B cell (primary cell): Measurements from ENCODE around the gene SLC25A13. TPM values are rescaled to one million over a fixed set of nuclear protein-coding genes. Genes with fewer than 3 reads are reported as not detected.

Experiments used
- ATAC-seq: fragments of 200-7000 bp; cut with Tn5 transposase; one replicate; pipeline ENCODE4 v1.10.0; 2021; ENCODE audit warnings: low read depth, mild to moderate bottlenecking, moderate number of reproducible peaks, moderate library complexity
- CTCF ChIA-PET: fragments of 350-600 bp; sonication (Branson Sonifier 250); formaldehyde crosslinking; loops from one replicate; lab custom pipeline; 2021; ENCODE audit warnings: antibody characterized with exemption, inconsistent platforms; lab: Charles Lee
- POLR2A ChIA-PET: fragments of 350-600 bp; sonication (Branson Sonifier 250); formaldehyde crosslinking; loops from one replicate; lab custom pipeline; 2021; ENCODE audit warnings: antibody characterized with exemption; lab: Charles Lee
- DNase-seq: peaks from one replicate; pipeline ENCODE4 v3.0.0; 2013
- H2AFZ ChIP-seq: 2 replicates; pipeline ENCODE4 v1.6.1; 2012; ENCODE audit warnings: mild to moderate bottlenecking, low read depth, low read length; ENCODE audit not compliant: insufficient read depth, poor library complexity, severe bottlenecking
- H3K27ac ChIP-seq, 2 donors: 1 replicate in 1 of 2; 2 replicates in 1 of 2; pipeline ENCODE4 v1.5.1; 2012 to 2013; ENCODE audit warnings: low read length in 2 of 2, mild to moderate bottlenecking in 2 of 2, moderate library complexity in 1 of 2
- H3K27me3 ChIP-seq, 4 experiments: fragments of 200-600 bp in 1 of 4; sonication (generic) in 1 of 4; replicated peaks in 1 of 4; 1 replicate in 2 of 4; 2 replicates in 2 of 4; pipeline versions ENCODE4 v1.6.1 to v1.7.0; 2013 to 2016; ENCODE audit warnings: low read length in 3 of 4, mild to moderate bottlenecking in 2 of 4, mixed read lengths in 1 of 4, moderate library complexity in 1 of 4; ENCODE audit not compliant: insufficient read depth in 4 of 4, control insufficient read depth in 3 of 4; ENCODE audit errors: control extremely low read depth in 1 of 4
- H3K36me3 ChIP-seq, 2 experiments: replicated peaks in 1 of 2; 1 replicate in 1 of 2; 2 replicates in 1 of 2; pipeline versions ENCODE4 v1.6.1 to v1.7.1; 2013; ENCODE audit warnings: low read length in 1 of 2; ENCODE audit not compliant: insufficient read depth in 2 of 2, control insufficient read depth in 1 of 2; ENCODE audit errors: control extremely low read depth in 1 of 2, extremely low read depth in 1 of 2
- H3K4me1 ChIP-seq, 2 donors: fragments of 200-600 bp in 1 of 2; sonication (generic) in 1 of 2; 1 replicate in 1 of 2; 2 replicates in 1 of 2; pipeline versions ENCODE4 v1.5.1 to v1.6.1; 2013 to 2017; ENCODE audit warnings: low read length in 2 of 2; ENCODE audit not compliant: control insufficient read depth in 2 of 2, insufficient read depth in 2 of 2
- H3K4me2 ChIP-seq: replicated peaks from 2 replicates; pipeline ENCODE3; 2012; ENCODE audit warnings: mild to moderate bottlenecking, low read depth, low read length; ENCODE audit not compliant: poor library complexity, severe bottlenecking
- H3K4me3 ChIP-seq, 5 experiments: fragments of 200-600 bp in 1 of 5; sonication (generic) in 1 of 5; 1 replicate in 3 of 5; 2 replicates in 2 of 5; pipeline versions ENCODE4 v1.5.1 to v1.7.0; 2011 to 2016; ENCODE audit warnings: low read length in 4 of 5, mild to moderate bottlenecking in 4 of 5, low read depth in 2 of 5, control low read depth in 1 of 5, moderate library complexity in 1 of 5; ENCODE audit not compliant: insufficient read depth in 1 of 5; ENCODE audit errors: control extremely low read depth in 1 of 5, extremely low read depth in 1 of 5
- H3K79me2 ChIP-seq: fragments of 200-600 bp; sonication (generic); one replicate; pipeline ENCODE4 v1.6.0; 2016; ENCODE audit warnings: low read length; ENCODE audit not compliant: control insufficient read depth, insufficient read depth
- H3K9ac ChIP-seq: fragments of 200-600 bp; sonication (generic); 2 replicates; pipeline ENCODE4 v1.6.1; 2017; ENCODE audit warnings: mild to moderate bottlenecking, low read length, moderate library complexity
- H3K9me3 ChIP-seq, 3 donors: one replicate each; pipeline versions ENCODE4 v1.6.1 to v1.7.1; 2013; ENCODE audit warnings: low read length in 2 of 3; ENCODE audit not compliant: control insufficient read depth in 2 of 3, insufficient read depth in 1 of 3; ENCODE audit errors: control extremely low read depth in 1 of 3
- H4K20me1 ChIP-seq: 2 replicates; pipeline ENCODE4 v1.6.0; 2012; ENCODE audit warnings: mild to moderate bottlenecking, low read length; ENCODE audit not compliant: insufficient read depth, control insufficient read depth, poor library complexity, severe bottlenecking
- H3K27ac Mint-ChIP-seq: one replicate; pipeline ENCODE4 v1.8.0; 2021; ENCODE audit warnings: mixed read lengths
- H3K27me3 Mint-ChIP-seq: one replicate; pipeline ENCODE4 v1.8.0; 2021; ENCODE audit warnings: mixed read lengths
- H3K4me1 Mint-ChIP-seq: one replicate; pipeline ENCODE4 v1.8.0; 2021; ENCODE audit warnings: mixed read lengths
- H3K4me3 Mint-ChIP-seq: one replicate; pipeline ENCODE4 v1.8.0; 2021; ENCODE audit warnings: mixed read lengths
- H3K9me3 Mint-ChIP-seq: one replicate; pipeline ENCODE4 v1.8.0; 2022; ENCODE audit warnings: mixed read lengths; ENCODE audit not compliant: insufficient read depth
- EZH2 ChIP-seq: IDR thresholded peaks from 2 replicates; pipeline ENCODE4 v1.6.1; 2012; ENCODE audit warnings: borderline replicate concordance, low read depth, mild to moderate bottlenecking, moderate library complexity, low read length; ENCODE audit not compliant: insufficient read depth, poor library complexity, severe bottlenecking
- WGBS: methylation state at CpG from one replicate; pipeline ENCODE4 v1.1.5; 2013; ENCODE audit warnings: missing lambda C conversion rate; ENCODE audit not compliant: insufficient coverage; 5-methylcytosine and 5-hydroxymethylcytosine counted together
- intact Hi-C: fragments of 100-400 bp; cut with micrococcal nuclease; formaldehyde crosslinking; loops from one replicate; pipeline ENCODE4 v1.10.0; 2022
- polyA plus RNA-seq: library from polyadenylated mRNA; depleted of rRNA; stranded (reverse); fragments of >200 nt; gene quantifications from 2 replicates; pipeline ENCODE4 v1.2.3, GENCODE V29; 2012
- total RNA-seq, 2 donors: library from RNA; stranded (reverse); fragments of 120-200 nt in 1 of 2; gene quantifications; 1 replicate in 1 of 2; 2 replicates in 1 of 2; pipeline versions ENCODE4 v1.2.3 to v1.2.4, GENCODE V29; 2013 to 2022
- TF ChIP-seq, protein P1 (sequence below): fragments of 200-600 bp; IDR thresholded peaks from one replicate; pipeline ENCODE4 v1.8.0; 2022; ENCODE audit warnings: antibody characterized with exemption, mild to moderate bottlenecking

The SLC25A13 gene
- total and polyA plus RNA-seq, 2 donors (not counting 1 experiment from before 2014, with no cell fraction given) = 12.5 to 30.9 TPM

- Mint-ChIP-seq H3K4me3 (no peak overlapping the region), H3K27ac (no peak overlapping the region), H3K27me3 (no peaks in the 10 kb centered on the region), H3K4me1 (peaks cover 36% of the 10 kb centered on the region), H3K9me3 (peaks cover 5% of the 10 kb centered on the region)
- H3K4me1 ChIP-seq = peaks cover 14 to 17% of the 10 kb centered on the region in 2 donors
- H3K9me3 ChIP-seq = no peaks in the 10 kb centered on the region
- no peak overlapping the region for H3K27ac ChIP-seq
- H4K20me1 ChIP-seq = peaks cover 13% of the 10 kb centered on the region
- ChIA-PET POLR2A (no interaction called here), CTCF (no interaction called here)
- no peaks in the 10 kb centered on the region for H3K36me3 ChIP-seq
- H3K9ac ChIP-seq = no peak overlapping the region
- peak overlapping the region; percentile 13 for H3K4me2 ChIP-seq
- H3K4me3 ChIP-seq = no peak overlapping the region
- no peaks in the 10 kb centered on the region for H3K27me3 ChIP-seq
- TF ChIP-seq, protein P1, sequence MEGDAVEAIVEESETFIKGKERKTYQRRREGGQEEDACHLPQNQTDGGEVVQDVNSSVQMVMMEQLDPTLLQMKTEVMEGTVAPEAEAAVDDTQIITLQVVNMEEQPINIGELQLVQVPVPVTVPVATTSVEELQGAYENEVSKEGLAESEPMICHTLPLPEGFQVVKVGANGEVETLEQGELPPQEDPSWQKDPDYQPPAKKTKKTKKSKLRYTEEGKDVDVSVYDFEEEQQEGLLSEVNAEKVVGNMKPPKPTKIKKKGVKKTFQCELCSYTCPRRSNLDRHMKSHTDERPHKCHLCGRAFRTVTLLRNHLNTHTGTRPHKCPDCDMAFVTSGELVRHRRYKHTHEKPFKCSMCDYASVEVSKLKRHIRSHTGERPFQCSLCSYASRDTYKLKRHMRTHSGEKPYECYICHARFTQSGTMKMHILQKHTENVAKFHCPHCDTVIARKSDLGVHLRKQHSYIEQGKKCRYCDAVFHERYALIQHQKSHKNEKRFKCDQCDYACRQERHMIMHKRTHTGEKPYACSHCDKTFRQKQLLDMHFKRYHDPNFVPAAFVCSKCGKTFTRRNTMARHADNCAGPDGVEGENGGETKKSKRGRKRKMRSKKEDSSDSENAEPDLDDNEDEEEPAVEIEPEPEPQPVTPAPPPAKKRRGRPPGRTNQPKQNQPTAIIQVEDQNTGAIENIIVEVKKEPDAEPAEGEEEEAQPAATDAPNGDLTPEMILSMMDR = no peak
- no peak for TF ChIP-seq EZH2
- intact Hi-C loops = no loop called here
- DNase-seq = no peak
- ATAC-seq = no peak
- H3K79me2 ChIP-seq = peaks cover 21% of the 10 kb centered on the region
- 7% methylated on average over 2 of the region's 3 CpGs for WGBS
- no peak overlapping the region for H2AFZ ChIP-seq
Observed at GRCh38 chr7:96285579-96285978, 36.3 kb downstream of the SLC25A13 start.

DNA sequence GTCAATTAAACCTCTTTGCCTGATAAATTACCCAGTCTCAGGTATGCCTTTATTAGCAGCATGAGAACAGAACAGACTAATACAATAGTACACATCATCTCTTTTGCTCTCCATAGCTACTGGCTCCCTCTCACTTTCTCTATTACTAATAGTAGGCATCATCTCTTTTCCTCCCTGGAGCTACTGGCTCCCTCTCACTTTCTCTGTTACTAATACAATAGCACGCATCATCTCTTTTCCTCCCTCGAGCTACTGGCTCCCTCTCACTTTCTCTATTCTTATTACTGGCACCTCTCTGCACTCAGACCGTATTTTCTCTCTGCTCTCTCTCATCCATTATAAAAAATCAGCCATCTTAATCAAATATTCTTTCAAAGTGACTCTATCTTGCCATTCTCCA, 37.1 kb downstream of the SLC25A13 start:
- Mint-ChIP-seq H3K27ac (no peak overlapping the region), H3K4me1 (peaks cover 36% of the 10 kb centered on the region), H3K9me3 (peaks cover 5% of the 10 kb centered on the region), H3K27me3 (no peaks in the 10 kb centered on the region), H3K4me3 (no peak overlapping the region)
- POLR2A ChIA-PET = no interaction called here
- no peaks in the 10 kb centered on the region for H3K9me3 ChIP-seq
- peaks cover 21% of the 10 kb centered on the region for H3K79me2 ChIP-seq
- H3K4me3 ChIP-seq = no peak overlapping the region
- peaks cover 14 to 17% of the 10 kb centered on the region in 2 donors for H3K4me1 ChIP-seq
- CTCF ChIA-PET = no interaction called here
- no peak overlapping the region for H2AFZ ChIP-seq
- no peaks in the 10 kb centered on the region for H3K27me3 ChIP-seq
- TF ChIP-seq EZH2 = no peak
- TF ChIP-seq, protein P1 = no peak
- H3K4me2 ChIP-seq = no peak overlapping the region
- H3K9ac ChIP-seq = no peak overlapping the region
- peaks cover 0 to under 1% of the 10 kb centered on the region in 2 experiments for H3K36me3 ChIP-seq
- no peak for ATAC-seq
- peaks cover 13% of the 10 kb centered on the region for H4K20me1 ChIP-seq
- no peak overlapping the region for H3K27ac ChIP-seq
- intact Hi-C loops = no loop called here
- 80% methylated on average over 3 of the region's 3 CpGs for WGBS
- DNase-seq = no peak
